MCF 10A (cell line): ENCODE results near the gene LPIN1. TPM values are rescaled to one million over a fixed set of nuclear protein-coding genes. Genes with fewer than 3 reads are reported as not detected.

Source experiments
- BruUV-seq: library from RNA; stranded (reverse); fragments of 400-500 nt; replicated peaks from 2 replicates; lab custom pipeline; 2021; lab: Mats Ljungman, UMichigan
- CTCF ChIA-PET: fragments of 300-600 bp; sonication (Branson Sonifier 250); formaldehyde crosslinking; extraction: SDS; loops from one replicate; lab custom pipeline; 2021; ENCODE audit warnings: antibody characterized with exemption, inconsistent platforms; lab: Yijun Ruan, JAX
- POLR2A ChIA-PET: fragments of 300-600, 350-650 bp; sonication (Branson Sonifier 250); formaldehyde crosslinking; extraction: SDS; loops from one replicate; lab custom pipeline; 2020; ENCODE audit warnings: antibody characterized with exemption, inconsistent platforms; lab: Yijun Ruan, JAX
- DNase-seq: peaks from one replicate; pipeline ENCODE4 v3.0.0-alpha.2; 2018; ENCODE audit not compliant: unreplicated experiment
- H3K27ac Mint-ChIP-seq: one replicate; pipeline ENCODE4 v1.8.0; 2022; ENCODE audit warnings: mild to moderate bottlenecking, low read depth, mixed read lengths; ENCODE audit not compliant: unreplicated experiment
- H3K27me3 Mint-ChIP-seq: one replicate; pipeline ENCODE4 v1.8.0; 2022; ENCODE audit warnings: mixed read lengths; ENCODE audit not compliant: insufficient read depth, unreplicated experiment
- H3K36me3 Mint-ChIP-seq: one replicate; pipeline ENCODE4 v1.8.0; 2022; ENCODE audit warnings: mild to moderate bottlenecking, moderate library complexity, mixed read lengths; ENCODE audit not compliant: insufficient read depth, unreplicated experiment
- H3K4me1 Mint-ChIP-seq: one replicate; pipeline ENCODE4 v1.8.0; 2022; ENCODE audit warnings: mixed read lengths; ENCODE audit not compliant: insufficient read depth, unreplicated experiment
- H3K4me3 Mint-ChIP-seq: one replicate; pipeline ENCODE4 v1.8.0; 2022; ENCODE audit warnings: mild to moderate bottlenecking, moderate library complexity, mixed read lengths; ENCODE audit not compliant: unreplicated experiment
- H3K9me3 Mint-ChIP-seq: one replicate; pipeline ENCODE4 v1.8.0; 2022; ENCODE audit warnings: mixed read lengths; ENCODE audit not compliant: unreplicated experiment
- intact Hi-C: fragments of 100-400 bp; cut with micrococcal nuclease; formaldehyde crosslinking; loops from 2 replicates; pipeline ENCODE4 v1.14.1; 2022
- total RNA-seq: library from RNA; stranded (reverse); gene quantifications from 2 replicates; pipeline ENCODE4 v1.2.3, GENCODE V29; 2022
- TF ChIP-seq, protein P1 (sequence below): fragments of 200-600 bp; IDR thresholded peaks from one replicate; pipeline ENCODE4 v1.8.0; 2022; ENCODE audit warnings: antibody characterized with exemption, mild to moderate bottlenecking; ENCODE audit not compliant: unreplicated experiment

The LPIN1 gene
- total RNA-seq, 1 experiment from 2014 or later = 65.7 TPM

DNA sequence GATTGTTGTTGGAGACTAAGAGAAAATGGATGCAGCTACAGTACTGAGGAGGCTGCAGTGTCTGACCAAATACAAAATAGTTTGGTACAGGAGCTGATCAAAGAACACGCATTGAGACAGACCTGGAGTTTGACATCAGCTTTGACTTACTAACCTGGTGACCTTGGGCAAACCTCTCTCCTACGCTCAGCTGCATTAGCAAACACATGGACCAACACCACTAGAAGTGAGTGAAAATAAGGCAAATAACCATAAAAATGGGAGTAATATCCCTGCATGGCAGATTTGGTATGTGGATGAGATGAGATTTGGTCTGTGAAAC lies 126.5 kb downstream of the LPIN1 start:
- H3K4me3 Mint-ChIP-seq = no peak overlapping the region
- BruUV-seq = no TSS peak
- TF ChIP-seq, protein P1, sequence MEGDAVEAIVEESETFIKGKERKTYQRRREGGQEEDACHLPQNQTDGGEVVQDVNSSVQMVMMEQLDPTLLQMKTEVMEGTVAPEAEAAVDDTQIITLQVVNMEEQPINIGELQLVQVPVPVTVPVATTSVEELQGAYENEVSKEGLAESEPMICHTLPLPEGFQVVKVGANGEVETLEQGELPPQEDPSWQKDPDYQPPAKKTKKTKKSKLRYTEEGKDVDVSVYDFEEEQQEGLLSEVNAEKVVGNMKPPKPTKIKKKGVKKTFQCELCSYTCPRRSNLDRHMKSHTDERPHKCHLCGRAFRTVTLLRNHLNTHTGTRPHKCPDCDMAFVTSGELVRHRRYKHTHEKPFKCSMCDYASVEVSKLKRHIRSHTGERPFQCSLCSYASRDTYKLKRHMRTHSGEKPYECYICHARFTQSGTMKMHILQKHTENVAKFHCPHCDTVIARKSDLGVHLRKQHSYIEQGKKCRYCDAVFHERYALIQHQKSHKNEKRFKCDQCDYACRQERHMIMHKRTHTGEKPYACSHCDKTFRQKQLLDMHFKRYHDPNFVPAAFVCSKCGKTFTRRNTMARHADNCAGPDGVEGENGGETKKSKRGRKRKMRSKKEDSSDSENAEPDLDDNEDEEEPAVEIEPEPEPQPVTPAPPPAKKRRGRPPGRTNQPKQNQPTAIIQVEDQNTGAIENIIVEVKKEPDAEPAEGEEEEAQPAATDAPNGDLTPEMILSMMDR = no peak
- H3K27ac Mint-ChIP-seq = no peak overlapping the region
- intact Hi-C loops = no loop called here
- H3K36me3 Mint-ChIP-seq = no peaks in the 10 kb centered on the region
- no peaks in the 10 kb centered on the region for H3K27me3 Mint-ChIP-seq
- ChIA-PET CTCF (interaction anchor here (0.8 to 1.2 kb wide), 5 partner anchors 42 to 1134 kb away, joined by 3 to 5 read pairs (median 4); no protein-coding TSS in a partner anchor), POLR2A (interaction anchor here (0.9 to 1.6 kb wide), 3 partner anchors 95 to 446 kb away, joined by 3 to 4 read pairs (median 3); no protein-coding TSS in a partner anchor)
- H3K9me3 Mint-ChIP-seq = no peaks in the 10 kb centered on the region
- peaks cover 22% of the 10 kb centered on the region for H3K4me1 Mint-ChIP-seq
- DNase-seq = no peak

GRCh38 chr2:11873356-11874154 lies 127.1 kb downstream of the LPIN1 start:
- intact Hi-C loops = no loop called here
- CTCF ChIA-PET = interaction anchor here (0.8 to 1.2 kb wide), 4 partner anchors 41 to 661 kb away, joined by 3 to 5 read pairs (median 4); no protein-coding TSS in a partner anchor
- TF ChIP-seq, protein P1 = no peak
- no peak overlapping the region for H3K4me3 Mint-ChIP-seq
- H3K4me1 Mint-ChIP-seq = peaks cover 18% of the 10 kb centered on the region
- POLR2A ChIA-PET = interaction anchor here (0.8 to 1.6 kb wide), 8 partner anchors 24 to 445 kb away, joined by 3 to 5 read pairs (median 4); no protein-coding TSS in a partner anchor
- H3K27ac Mint-ChIP-seq = no peak overlapping the region
- peak; percentile 74 for DNase-seq
- no TSS peak for BruUV-seq
- H3K9me3 Mint-ChIP-seq = no peaks in the 10 kb centered on the region
- no peaks in the 10 kb centered on the region for H3K27me3 Mint-ChIP-seq
- no peaks in the 10 kb centered on the region for H3K36me3 Mint-ChIP-seq

GRCh38 chr2:11874861-11875260 lies 128.4 kb downstream of the LPIN1 start:
- Mint-ChIP-seq H3K36me3 (no peaks in the 10 kb centered on the region), H3K27ac (no peak overlapping the region), H3K4me3 (no peak overlapping the region), H3K9me3 (no peaks in the 10 kb centered on the region), H3K4me1 (peaks cover 18% of the 10 kb centered on the region), H3K27me3 (no peaks in the 10 kb centered on the region)
- DNase-seq = no peak
- ChIA-PET POLR2A (no interaction called here), CTCF (no interaction called here)
- TF ChIP-seq, protein P1 = no peak
- intact Hi-C loops = no loop called here
- no TSS peak for BruUV-seq

GRCh38 chr2:11875481-11875880 lies 129.0 kb downstream of the LPIN1 start:
- POLR2A ChIA-PET = no interaction called here

More at GRCh38 chr2:11875481-11875880, 129.0 kb downstream of the LPIN1 start:
- CTCF ChIA-PET = interaction anchor here (0.6 kb wide), 1 partner anchor 310 kb away, joined by 4 read pairs; no protein-coding TSS in a partner anchor
- Mint-ChIP-seq H3K4me3 (no peak overlapping the region), H3K9me3 (no peaks in the 10 kb centered on the region), H3K4me1 (peaks cover 18% of the 10 kb centered on the region), H3K27me3 (no peaks in the 10 kb centered on the region), H3K36me3 (no peaks in the 10 kb centered on the region), H3K27ac (no peak overlapping the region)
- DNase-seq = no peak
- intact Hi-C loops = no loop called here
- TF ChIP-seq, protein P1 = no peak
- BruUV-seq = no TSS peak
